ENCODE measurements around the gene MRGPRF.

MRGPRF gene

DNA sequence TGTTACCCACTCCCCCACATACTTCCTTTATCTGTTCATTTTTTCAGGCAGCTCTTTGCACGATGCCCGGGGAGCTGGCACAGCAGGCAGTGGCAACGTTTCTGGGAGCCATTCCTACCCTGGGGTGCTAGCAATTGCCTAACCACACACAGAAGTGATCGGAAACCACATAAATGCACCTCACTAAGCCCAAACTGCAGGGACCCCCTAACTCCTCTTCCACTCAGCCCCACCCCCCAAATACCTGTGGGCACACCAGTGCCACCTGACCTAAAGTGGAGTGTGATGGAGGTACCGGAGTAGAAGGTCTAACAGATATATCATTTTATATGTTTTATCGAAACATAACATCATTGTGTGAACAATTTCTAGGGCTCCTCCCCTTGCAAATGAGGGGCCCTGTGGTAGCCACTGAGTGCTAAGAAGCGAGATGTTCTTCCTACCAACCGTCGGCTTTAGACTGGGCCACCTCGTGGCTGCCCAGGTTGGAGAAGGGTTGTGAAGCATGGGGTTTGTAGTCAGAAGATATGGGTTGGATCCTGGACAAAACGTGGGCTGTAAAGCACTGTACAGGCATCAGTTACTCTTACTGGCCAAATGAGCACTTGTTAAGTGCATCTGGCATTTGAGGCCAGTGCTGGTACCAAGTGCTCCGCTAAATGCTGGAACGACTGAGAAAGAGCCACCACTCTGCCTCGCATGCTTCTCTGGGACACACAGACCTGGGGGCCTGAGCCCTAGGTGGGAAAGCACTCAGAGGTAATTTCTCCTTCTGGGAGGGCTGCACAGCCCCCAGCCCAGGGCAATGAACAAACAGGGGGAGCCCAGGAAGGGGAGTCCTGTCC lies 35.0 kb downstream of the MRGPRF start:
- TF ChIP-seq FOXP2 (optimal IDR thresholded peaks at IDR 0.05; ENCODE audit: borderline replicate concordance, extremely low read depth, extremely low read length, insufficient read depth) (no peak), POLR2AphosphoS5 (IDR thresholded peaks at IDR 0.05; ENCODE audit: low read depth, low read length) (no peak), SIN3A (IDR thresholded peaks at IDR 0.05; ENCODE audit: borderline replicate concordance, insufficient read depth, low read length) (no peak), REST (IDR thresholded peaks at IDR 0.05; ENCODE audit: insufficient read depth in 1 of 2, low read depth in 2 of 2, low read length in 2 of 2) (no peak), TAF1 (IDR thresholded peaks at IDR 0.05; ENCODE audit: borderline replicate concordance, insufficient read depth, low read length) (no peak)

DNA sequence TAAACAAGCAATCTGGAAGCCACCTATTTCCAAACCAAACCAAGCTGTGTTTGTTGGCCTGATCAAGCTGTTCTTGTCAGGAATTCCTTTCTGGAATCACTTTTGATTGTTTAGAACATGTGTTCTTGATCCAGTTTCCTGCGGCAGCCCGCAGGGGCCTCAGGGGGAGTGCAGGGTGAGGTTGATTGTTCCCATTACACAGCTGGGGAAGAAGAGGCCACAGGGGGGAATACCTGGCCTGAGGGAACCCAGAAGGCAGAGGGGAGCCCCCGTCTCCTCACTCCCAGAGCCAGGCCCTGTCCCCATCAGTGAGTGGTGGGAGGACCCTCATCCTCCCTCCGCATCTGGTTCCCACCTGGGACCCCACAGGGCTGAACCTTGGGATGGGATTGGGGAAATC lies 36.5 kb downstream of the MRGPRF start:
- TF ChIP-seq FOXP2 (optimal IDR thresholded peaks at IDR 0.05; ENCODE audit: borderline replicate concordance, extremely low read depth, extremely low read length, insufficient read depth), result no peak
- TF ChIP-seq POLR2AphosphoS5 (IDR thresholded peaks at IDR 0.05; ENCODE audit: low read depth, low read length), result no peak
- TF ChIP-seq REST (IDR thresholded peaks at IDR 0.05; ENCODE audit: insufficient read depth in 1 of 2, low read depth in 2 of 2, low read length in 2 of 2), result no peak
- no peak for TF ChIP-seq SIN3A (IDR thresholded peaks at IDR 0.05; ENCODE audit: borderline replicate concordance, insufficient read depth, low read length)
- no peak for TF ChIP-seq TAF1 (IDR thresholded peaks at IDR 0.05; ENCODE audit: borderline replicate concordance, insufficient read depth, low read length)

DNA sequence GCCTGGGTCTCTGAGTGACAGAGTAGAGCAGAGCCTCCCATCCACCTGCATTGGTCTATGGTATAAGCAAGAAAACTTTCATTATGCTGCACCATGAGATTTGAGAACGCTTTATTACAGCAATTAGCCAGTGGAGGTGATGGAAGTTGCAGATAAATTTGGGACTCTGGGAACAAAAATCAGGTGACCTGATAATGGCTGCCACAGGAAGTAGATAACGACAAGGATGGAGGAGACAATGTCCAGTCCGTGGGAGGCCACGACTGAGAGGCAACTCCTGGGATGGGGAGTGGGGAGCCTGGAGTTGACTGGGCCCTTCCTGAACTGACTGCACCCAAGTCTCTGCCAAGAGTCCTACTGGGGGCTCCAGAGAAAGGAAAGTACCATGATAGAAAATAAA lies 37.0 kb downstream of the MRGPRF start:
- no peak for TF ChIP-seq REST (IDR thresholded peaks at IDR 0.05; ENCODE audit: insufficient read depth in 1 of 2, low read depth in 2 of 2, low read length in 2 of 2)
- TF ChIP-seq FOXP2 (optimal IDR thresholded peaks at IDR 0.05; ENCODE audit: borderline replicate concordance, extremely low read depth, extremely low read length, insufficient read depth), result no peak

DNA sequence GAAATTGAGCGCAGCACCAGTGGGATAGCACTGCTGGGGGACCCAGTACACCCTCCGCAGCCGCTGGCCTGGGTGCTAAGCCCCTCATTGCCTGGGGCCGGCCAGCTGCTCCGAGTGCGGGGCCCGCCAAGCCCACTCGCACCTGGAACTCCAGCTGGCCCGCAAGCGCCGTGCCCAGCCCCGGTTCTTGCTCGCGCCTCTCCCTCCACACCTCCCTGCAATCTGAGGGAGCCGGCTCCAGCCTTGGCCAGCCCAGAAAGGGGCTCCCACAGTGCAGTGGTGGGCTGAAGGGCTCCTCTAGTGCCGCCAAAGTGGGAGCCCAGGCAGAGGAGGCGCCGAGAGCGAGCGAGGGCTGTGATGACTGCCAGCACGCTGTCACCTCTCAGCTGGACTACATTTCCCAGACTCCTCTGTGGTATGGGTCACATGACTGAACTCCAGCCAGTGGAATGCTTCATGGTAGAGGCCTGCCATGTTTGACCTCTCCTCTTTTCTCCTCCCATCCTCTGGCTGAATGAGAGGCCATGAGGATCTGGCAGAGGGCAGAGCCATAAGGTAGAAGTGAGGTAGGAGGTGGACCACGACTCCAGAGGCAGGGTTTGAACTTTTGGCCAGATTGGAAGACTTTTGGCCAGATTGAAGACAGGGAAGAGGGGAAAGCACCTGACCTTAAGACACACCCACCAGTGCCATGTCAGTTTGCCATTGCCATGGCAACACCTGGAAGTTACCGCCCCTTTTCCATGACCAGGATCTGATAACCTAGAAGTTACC lies 38.4 kb downstream of the MRGPRF start:
- TF ChIP-seq SIN3A (IDR thresholded peaks at IDR 0.05; ENCODE audit: borderline replicate concordance, insufficient read depth, low read length) (no peak), FOXP2 (optimal IDR thresholded peaks at IDR 0.05; ENCODE audit: borderline replicate concordance, extremely low read depth, extremely low read length, insufficient read depth) (no peak), TAF1 (IDR thresholded peaks at IDR 0.05; ENCODE audit: borderline replicate concordance, insufficient read depth, low read length) (no peak), POLR2AphosphoS5 (IDR thresholded peaks at IDR 0.05; ENCODE audit: low read depth, low read length) (no peak), REST (IDR thresholded peaks at IDR 0.05; ENCODE audit: insufficient read depth in 1 of 2, low read depth in 2 of 2, low read length in 2 of 2) (no peak)

Measured in PFSK-1 (cell line).